ENCODE measurements around the gene EFCAB6.

DNA sequence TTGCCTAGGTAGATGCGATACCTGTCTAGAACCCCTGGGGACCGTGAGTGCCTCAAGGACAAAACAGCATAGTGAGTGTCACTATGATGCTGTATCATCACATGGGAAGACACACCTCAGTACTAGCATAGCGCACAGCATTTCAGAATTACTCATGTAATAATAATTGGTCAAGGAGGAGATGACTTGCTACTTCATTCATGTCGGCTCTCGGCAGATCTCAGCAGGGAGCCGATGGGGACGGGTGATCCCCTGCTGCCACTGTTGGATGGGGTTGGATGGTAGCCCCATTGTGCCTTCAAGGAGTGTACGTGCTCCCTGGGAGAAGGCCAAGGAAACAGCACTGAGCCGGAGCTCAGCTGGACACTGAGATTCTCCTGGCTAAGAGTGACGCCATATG is 186.9 kb downstream of the EFCAB6 start:
- TF ChIP-seq, protein P1, sequence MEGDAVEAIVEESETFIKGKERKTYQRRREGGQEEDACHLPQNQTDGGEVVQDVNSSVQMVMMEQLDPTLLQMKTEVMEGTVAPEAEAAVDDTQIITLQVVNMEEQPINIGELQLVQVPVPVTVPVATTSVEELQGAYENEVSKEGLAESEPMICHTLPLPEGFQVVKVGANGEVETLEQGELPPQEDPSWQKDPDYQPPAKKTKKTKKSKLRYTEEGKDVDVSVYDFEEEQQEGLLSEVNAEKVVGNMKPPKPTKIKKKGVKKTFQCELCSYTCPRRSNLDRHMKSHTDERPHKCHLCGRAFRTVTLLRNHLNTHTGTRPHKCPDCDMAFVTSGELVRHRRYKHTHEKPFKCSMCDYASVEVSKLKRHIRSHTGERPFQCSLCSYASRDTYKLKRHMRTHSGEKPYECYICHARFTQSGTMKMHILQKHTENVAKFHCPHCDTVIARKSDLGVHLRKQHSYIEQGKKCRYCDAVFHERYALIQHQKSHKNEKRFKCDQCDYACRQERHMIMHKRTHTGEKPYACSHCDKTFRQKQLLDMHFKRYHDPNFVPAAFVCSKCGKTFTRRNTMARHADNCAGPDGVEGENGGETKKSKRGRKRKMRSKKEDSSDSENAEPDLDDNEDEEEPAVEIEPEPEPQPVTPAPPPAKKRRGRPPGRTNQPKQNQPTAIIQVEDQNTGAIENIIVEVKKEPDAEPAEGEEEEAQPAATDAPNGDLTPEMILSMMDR (IDR thresholded peaks at IDR 0.05) = no peak
- TF ChIP-seq POLR2A (IDR thresholded peaks at IDR 0.05) = no peak

All from Peyer's patch (tissue), 4 donors.